GM21825 (cell line): ENCODE measurements around the gene TET2.

Source experiments
- ATAC-seq: cut with Tn5 transposase; IDR thresholded peaks from one replicate; pipeline ENCODE4 v1.9.1; 2021; ENCODE audit warnings: mild to moderate bottlenecking, moderate library complexity; ENCODE audit not compliant: unreplicated experiment

Gene TET2

GRCh38 chr4:105140684-105141490, 5.8 kb upstream of the TET2 start:
- ATAC-seq: no peak

GRCh38 chr4:105145156-105145902, 1.3 kb upstream of the TET2 start:
- ATAC-seq: no peak

GRCh38 chr4:105145903-105146275, 787 bp upstream of the TET2 start:
- ATAC-seq: peak; percentile 23

GRCh38 chr4:105147016-105147552, 408 bp downstream of the TET2 start:
- ATAC-seq: peak; percentile 2

- no peak for ATAC-seq
Measured at GRCh38 chr4:105147553-105148161, 981 bp downstream of the TET2 start.

- ATAC-seq: no peak
Measured at GRCh38 chr4:105148356-105148755, 1.7 kb downstream of the TET2 start.

GRCh38 chr4:105148776-105149175, 2.1 kb downstream of the TET2 start:
- no peak for ATAC-seq

GRCh38 chr4:105149771-105150170, 3.1 kb downstream of the TET2 start:
- no peak for ATAC-seq

- ATAC-seq: no peak
Measured at GRCh38 chr4:105150503-105150902, 3.8 kb downstream of the TET2 start.

- ATAC-seq: no peak
Measured at GRCh38 chr4:105153749-105154148, 7.1 kb downstream of the TET2 start.

GRCh38 chr4:105154576-105154975, 7.9 kb downstream of the TET2 start:
- no peak for ATAC-seq

GRCh38 chr4:105155426-105155825, 8.8 kb downstream of the TET2 start:
- no peak for ATAC-seq

- ATAC-seq: no peak
Measured at GRCh38 chr4:105158837-105159236, 12.2 kb downstream of the TET2 start.

GRCh38 chr4:105162123-105162796, 15.6 kb downstream of the TET2 start:
- ATAC-seq: no peak

GRCh38 chr4:105164548-105164947, 17.9 kb downstream of the TET2 start:
- no peak for ATAC-seq

GRCh38 chr4:105166066-105166465, 19.4 kb downstream of the TET2 start:
- no peak for ATAC-seq

- ATAC-seq: no peak
Measured at GRCh38 chr4:105170711-105171110, 24.0 kb downstream of the TET2 start.

GRCh38 chr4:105171912-105172311, 25.2 kb downstream of the TET2 start:
- ATAC-seq: no peak

- ATAC-seq: no peak
Measured at GRCh38 chr4:105174098-105174497, 27.4 kb downstream of the TET2 start.

- no peak for ATAC-seq
Measured at GRCh38 chr4:105179539-105180401, 33.1 kb downstream of the TET2 start.
